ENCODE data around the gene TBC1D7. TPM values are rescaled to one million over a fixed set of nuclear protein-coding genes. Genes with fewer than 3 reads are reported as not detected.

Gene TBC1D7
- total RNA-seq, 4 donors from 2014 or later: 5.3 to 11.3 (median 8.9) TPM

DNA sequence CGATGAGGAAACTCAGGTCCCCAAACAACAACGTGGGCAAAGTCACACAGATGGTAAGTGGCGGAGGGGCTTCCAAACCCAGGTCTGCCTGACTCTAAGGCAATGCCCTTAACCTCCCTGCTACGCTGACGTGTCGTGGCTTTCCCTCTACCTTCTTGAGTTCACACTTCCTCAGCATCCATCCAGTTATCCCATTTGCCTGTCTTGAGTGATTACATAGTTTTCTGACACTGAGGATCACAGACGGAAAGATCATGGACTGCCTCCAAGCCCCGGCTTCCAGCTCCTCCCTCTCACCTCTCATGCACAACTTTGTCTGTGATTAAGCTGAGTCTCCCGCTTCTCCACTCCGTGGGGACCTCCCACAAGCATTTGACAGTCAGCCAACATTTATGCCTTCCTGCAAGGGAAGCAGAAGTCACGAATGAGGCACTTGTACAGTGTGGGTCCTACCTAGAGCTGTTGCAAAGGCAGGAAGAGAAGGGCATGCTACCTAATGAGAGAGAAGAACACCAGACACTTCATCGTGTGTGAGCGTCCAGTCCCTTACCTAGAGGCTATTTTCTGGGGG, 33.8 kb downstream of the TBC1D7 start:
- ATAC-seq (ENCODE audit: low FRiP score): no peak
- DNase-seq (ENCODE audit: low spot score): no peak
- TF ChIP-seq CTCF (IDR thresholded peaks at IDR 0.05): no peak

GRCh38 chr6:13292774-13293173, 35.6 kb downstream of the TBC1D7 start:
- no peak for TF ChIP-seq CTCF (IDR thresholded peaks at IDR 0.05)
- no peak for ATAC-seq (ENCODE audit: low FRiP score)

GRCh38 chr6:13290335-13290734, 38.0 kb downstream of the TBC1D7 start:
- ATAC-seq (ENCODE audit: low FRiP score): no peak
- DNase-seq (ENCODE audit: low spot score): no peak
- TF ChIP-seq CTCF (IDR thresholded peaks at IDR 0.05): no peak

More at GRCh38 chr6:13292774-13293173, 35.6 kb downstream of the TBC1D7 start:
- no peak for DNase-seq (ENCODE audit: low spot score)

DNA sequence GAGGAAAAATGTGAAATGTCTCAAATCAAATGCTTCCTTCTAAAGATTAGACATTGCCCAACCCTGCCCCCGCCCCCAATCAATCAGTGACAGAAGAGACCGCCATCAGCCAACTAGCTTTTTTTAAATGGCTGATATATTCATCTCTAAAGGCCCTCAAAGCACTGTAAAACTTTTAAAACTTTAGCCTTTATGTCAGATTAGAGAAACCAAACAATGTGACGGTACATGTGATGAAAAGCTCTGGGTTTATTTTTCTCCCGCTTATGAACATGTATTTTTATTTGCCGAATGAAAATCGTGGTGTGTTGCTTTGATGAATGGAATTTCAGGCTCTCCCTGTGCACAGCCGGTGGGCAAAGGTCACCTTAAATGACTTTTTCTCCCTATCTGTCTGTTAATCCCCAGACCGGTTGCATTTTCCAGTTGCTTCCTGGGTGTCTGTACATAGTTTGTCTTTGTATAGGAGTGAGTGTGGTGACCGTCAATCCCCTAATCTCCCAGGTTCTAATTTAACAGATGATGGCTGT, 38.5 kb downstream of the TBC1D7 start:
- no peak for ATAC-seq (ENCODE audit: low FRiP score)
- no peak for TF ChIP-seq CTCF (IDR thresholded peaks at IDR 0.05)
- peak; percentile 5 for DNase-seq (ENCODE audit: low spot score)

DNA sequence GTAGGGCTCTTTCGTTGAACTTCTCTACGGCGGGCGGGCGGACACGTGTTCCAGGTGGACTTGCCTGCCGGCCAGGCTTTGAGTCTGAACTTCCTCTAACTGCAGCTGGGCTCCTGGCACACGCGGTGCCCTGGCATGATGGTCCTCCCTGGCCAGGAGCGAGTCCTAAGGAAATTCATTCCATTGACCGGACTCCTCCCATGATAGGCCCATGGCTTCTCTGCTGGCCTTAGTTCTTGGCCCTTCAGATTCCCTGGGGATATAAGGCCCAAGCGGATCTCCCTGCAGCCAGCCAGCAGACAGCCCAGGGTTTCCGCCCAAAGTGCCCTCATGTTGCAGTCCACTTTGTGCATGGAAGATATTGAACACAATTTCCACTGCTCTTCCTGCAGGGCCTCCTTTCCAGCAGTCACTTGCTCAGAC, 39.4 kb downstream of the TBC1D7 start:
- ATAC-seq (ENCODE audit: low FRiP score) (no peak), DNase-seq (ENCODE audit: low spot score) (peak; percentile 20)
- no peak for TF ChIP-seq CTCF (IDR thresholded peaks at IDR 0.05)

DNA sequence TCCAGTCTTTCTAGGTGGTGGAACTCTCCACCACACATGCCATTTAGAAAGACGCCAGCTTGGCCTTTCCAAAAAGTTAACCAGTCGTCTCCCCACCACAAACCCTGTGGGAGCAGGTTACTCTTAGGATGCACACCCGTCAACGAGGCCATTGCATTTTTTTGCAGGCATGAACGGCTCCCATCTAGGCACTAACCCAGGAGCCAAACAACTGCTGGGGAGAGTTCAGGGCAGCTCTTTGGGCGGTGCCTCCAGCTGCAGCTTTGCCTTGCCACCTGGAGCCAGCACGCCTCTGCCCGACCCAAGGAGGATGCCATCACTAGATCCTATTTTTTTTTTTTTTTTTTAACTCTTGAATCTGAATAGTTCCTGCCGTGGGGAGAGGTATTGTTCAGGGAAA, 39.9 kb downstream of the TBC1D7 start:
- ATAC-seq (ENCODE audit: low FRiP score) (no peak), DNase-seq (ENCODE audit: low spot score) (no peak)
- no peak for TF ChIP-seq CTCF (IDR thresholded peaks at IDR 0.05)

- no peak for ATAC-seq (ENCODE audit: low FRiP score)
- TF ChIP-seq CTCF (IDR thresholded peaks at IDR 0.05): no peak
- no peak for DNase-seq (ENCODE audit: low spot score)
Measured at GRCh38 chr6:13287104-13287503, 41.2 kb downstream of the TBC1D7 start.
